HL-60/S4 treated with phorbol 12-myristate 13-acetate at 8.2 ng/mL for 4 days and 3 days (cell line): Measurements from ENCODE around the gene RAC2.

Experiments
- in situ Hi-C: fragments of 300-500 bp; cut with MboI; formaldehyde crosslinking; loops from 2 replicates; pipeline ENCODE4 v1.15.0; 2022; ENCODE audit warnings: low sequenced_read_pairs

RAC2 gene

GRCh38 chr22:37256075-37256726 is 12.1 kb upstream of the RAC2 start:
- in situ Hi-C loops, result loop anchor here (10.0 kb wide), 1 partner anchor 199 kb away; no protein-coding TSS in a partner anchor

- in situ Hi-C loops, result loop anchor here (10.0 kb wide), 1 partner anchor 199 kb away; no protein-coding TSS in a partner anchor
These were observed 11.5 kb upstream of the RAC2 start for GRCh38 chr22:37255558-37256006.

- in situ Hi-C loops, result loop anchor here (10.0 kb wide), 1 partner anchor 200 kb away; no protein-coding TSS in a partner anchor
These were observed 10.8 kb upstream of the RAC2 start for GRCh38 chr22:37254867-37255233.

- in situ Hi-C loops, result loop anchor here (10.0 kb wide), 1 partner anchor 200 kb away; no protein-coding TSS in a partner anchor
These were observed 10.3 kb upstream of the RAC2 start for GRCh38 chr22:37254209-37254866.

- in situ Hi-C loops, result loop anchor here (10.0 kb wide), 1 partner anchor 202 kb away; no protein-coding TSS in a partner anchor
These were observed 9.1 kb upstream of the RAC2 start for GRCh38 chr22:37253126-37253660.

GRCh38 chr22:37251836-37252235 is 7.8 kb upstream of the RAC2 start:
- in situ Hi-C loops, result loop anchor here (10.0 kb wide), 1 partner anchor 203 kb away; no protein-coding TSS in a partner anchor

GRCh38 chr22:37249986-37250385 is 5.9 kb upstream of the RAC2 start:
- in situ Hi-C loops, result loop anchor here (10.0 kb wide), 1 partner anchor 205 kb away; no protein-coding TSS in a partner anchor

- in situ Hi-C loops, result no loop called here
These were observed 4.2 kb upstream of the RAC2 start for GRCh38 chr22:37248251-37248650.

GRCh38 chr22:37245740-37246139 is 1.7 kb upstream of the RAC2 start:
- in situ Hi-C loops, result no loop called here

GRCh38 chr22:37244922-37245722 is 1.1 kb upstream of the RAC2 start:
- in situ Hi-C loops, result no loop called here

GRCh38 chr22:37243402-37244113 is 511 bp downstream of the RAC2 start:
- in situ Hi-C loops, result no loop called here

GRCh38 chr22:37242395-37242918 is 1.6 kb downstream of the RAC2 start:
- in situ Hi-C loops, result no loop called here

- in situ Hi-C loops, result no loop called here
These were observed 2.5 kb downstream of the RAC2 start for GRCh38 chr22:37241351-37242142.

GRCh38 chr22:37240941-37241320 is 3.1 kb downstream of the RAC2 start:
- in situ Hi-C loops, result no loop called here

GRCh38 chr22:37240240-37240940 is 3.7 kb downstream of the RAC2 start:
- in situ Hi-C loops, result no loop called here

GRCh38 chr22:37239336-37240239 is 4.5 kb downstream of the RAC2 start:
- in situ Hi-C loops, result no loop called here

- in situ Hi-C loops, result no loop called here
These were observed 6.4 kb downstream of the RAC2 start for GRCh38 chr22:37237371-37238268.
